B cell (primary cell): Measurements from ENCODE around the gene YJU2. TPM values are rescaled to one million over a fixed set of nuclear protein-coding genes. Genes with fewer than 3 reads are reported as not detected.
A peak's percentile ranks its signal among the peaks of the same experiment; 100 is the strongest.
"Not testable (repeated sequence)": the region's sequence is repeated elsewhere in the genome, so short reads cannot be mapped to it uniquely, and the experiment has no call there.

Experiments used
- ATAC-seq: fragments of 200-7000 bp; cut with Tn5 transposase; one replicate; pipeline ENCODE4 v1.10.0; 2021; ENCODE audit warnings: low read depth, mild to moderate bottlenecking, moderate number of reproducible peaks, moderate library complexity
- CTCF ChIA-PET: fragments of 350-600 bp; sonication (Branson Sonifier 250); formaldehyde crosslinking; loops from one replicate; lab custom pipeline; 2021; ENCODE audit warnings: antibody characterized with exemption, inconsistent platforms; lab: Charles Lee
- POLR2A ChIA-PET: fragments of 350-600 bp; sonication (Branson Sonifier 250); formaldehyde crosslinking; loops from one replicate; lab custom pipeline; 2021; ENCODE audit warnings: antibody characterized with exemption; lab: Charles Lee
- DNase-seq: peaks from one replicate; pipeline ENCODE4 v3.0.0; 2013
- H2AFZ ChIP-seq: 2 replicates; pipeline ENCODE4 v1.6.1; 2012; ENCODE audit warnings: mild to moderate bottlenecking, low read depth, low read length; ENCODE audit not compliant: insufficient read depth, poor library complexity, severe bottlenecking
- H3K27ac ChIP-seq, 2 donors: 1 replicate in 1 of 2; 2 replicates in 1 of 2; pipeline ENCODE4 v1.5.1; 2012 to 2013; ENCODE audit warnings: low read length in 2 of 2, mild to moderate bottlenecking in 2 of 2, moderate library complexity in 1 of 2
- H3K27me3 ChIP-seq, 4 experiments: fragments of 200-600 bp in 1 of 4; sonication (generic) in 1 of 4; replicated peaks in 1 of 4; 1 replicate in 2 of 4; 2 replicates in 2 of 4; pipeline versions ENCODE4 v1.6.1 to v1.7.0; 2013 to 2016; ENCODE audit warnings: low read length in 3 of 4, mild to moderate bottlenecking in 2 of 4, mixed read lengths in 1 of 4, moderate library complexity in 1 of 4; ENCODE audit not compliant: insufficient read depth in 4 of 4, control insufficient read depth in 3 of 4; ENCODE audit errors: control extremely low read depth in 1 of 4
- H3K36me3 ChIP-seq, 2 experiments: replicated peaks in 1 of 2; 1 replicate in 1 of 2; 2 replicates in 1 of 2; pipeline versions ENCODE4 v1.6.1 to v1.7.1; 2013; ENCODE audit warnings: low read length in 1 of 2; ENCODE audit not compliant: insufficient read depth in 2 of 2, control insufficient read depth in 1 of 2; ENCODE audit errors: control extremely low read depth in 1 of 2, extremely low read depth in 1 of 2
- H3K4me1 ChIP-seq, 2 donors: fragments of 200-600 bp in 1 of 2; sonication (generic) in 1 of 2; 1 replicate in 1 of 2; 2 replicates in 1 of 2; pipeline versions ENCODE4 v1.5.1 to v1.6.1; 2013 to 2017; ENCODE audit warnings: low read length in 2 of 2; ENCODE audit not compliant: control insufficient read depth in 2 of 2, insufficient read depth in 2 of 2
- H3K4me2 ChIP-seq: replicated peaks from 2 replicates; pipeline ENCODE3; 2012; ENCODE audit warnings: mild to moderate bottlenecking, low read depth, low read length; ENCODE audit not compliant: poor library complexity, severe bottlenecking
- H3K4me3 ChIP-seq, 5 experiments: fragments of 200-600 bp in 1 of 5; sonication (generic) in 1 of 5; 1 replicate in 3 of 5; 2 replicates in 2 of 5; pipeline versions ENCODE4 v1.5.1 to v1.7.0; 2011 to 2016; ENCODE audit warnings: low read length in 4 of 5, mild to moderate bottlenecking in 4 of 5, low read depth in 2 of 5, control low read depth in 1 of 5, moderate library complexity in 1 of 5; ENCODE audit not compliant: insufficient read depth in 1 of 5; ENCODE audit errors: control extremely low read depth in 1 of 5, extremely low read depth in 1 of 5
- H3K79me2 ChIP-seq: fragments of 200-600 bp; sonication (generic); one replicate; pipeline ENCODE4 v1.6.0; 2016; ENCODE audit warnings: low read length; ENCODE audit not compliant: control insufficient read depth, insufficient read depth
- H3K9ac ChIP-seq: fragments of 200-600 bp; sonication (generic); 2 replicates; pipeline ENCODE4 v1.6.1; 2017; ENCODE audit warnings: mild to moderate bottlenecking, low read length, moderate library complexity
- H3K9me3 ChIP-seq, 3 donors: one replicate each; pipeline versions ENCODE4 v1.6.1 to v1.7.1; 2013; ENCODE audit warnings: low read length in 2 of 3; ENCODE audit not compliant: control insufficient read depth in 2 of 3, insufficient read depth in 1 of 3; ENCODE audit errors: control extremely low read depth in 1 of 3
- H4K20me1 ChIP-seq: 2 replicates; pipeline ENCODE4 v1.6.0; 2012; ENCODE audit warnings: mild to moderate bottlenecking, low read length; ENCODE audit not compliant: insufficient read depth, control insufficient read depth, poor library complexity, severe bottlenecking
- H3K27ac Mint-ChIP-seq: one replicate; pipeline ENCODE4 v1.8.0; 2021; ENCODE audit warnings: mixed read lengths
- H3K27me3 Mint-ChIP-seq: one replicate; pipeline ENCODE4 v1.8.0; 2021; ENCODE audit warnings: mixed read lengths
- H3K4me1 Mint-ChIP-seq: one replicate; pipeline ENCODE4 v1.8.0; 2021; ENCODE audit warnings: mixed read lengths
- H3K4me3 Mint-ChIP-seq: one replicate; pipeline ENCODE4 v1.8.0; 2021; ENCODE audit warnings: mixed read lengths
- H3K9me3 Mint-ChIP-seq: one replicate; pipeline ENCODE4 v1.8.0; 2022; ENCODE audit warnings: mixed read lengths; ENCODE audit not compliant: insufficient read depth
- CTCF ChIP-seq: fragments of 200-600 bp; IDR thresholded peaks from one replicate; pipeline ENCODE4 v1.8.0; 2022; ENCODE audit warnings: antibody characterized with exemption, mild to moderate bottlenecking
- EZH2 ChIP-seq: IDR thresholded peaks from 2 replicates; pipeline ENCODE4 v1.6.1; 2012; ENCODE audit warnings: borderline replicate concordance, low read depth, mild to moderate bottlenecking, moderate library complexity, low read length; ENCODE audit not compliant: insufficient read depth, poor library complexity, severe bottlenecking
- WGBS: methylation state at CpG from one replicate; pipeline ENCODE4 v1.1.5; 2013; ENCODE audit warnings: missing lambda C conversion rate; ENCODE audit not compliant: insufficient coverage; 5-methylcytosine and 5-hydroxymethylcytosine counted together
- intact Hi-C: fragments of 100-400 bp; cut with micrococcal nuclease; formaldehyde crosslinking; loops from one replicate; pipeline ENCODE4 v1.10.0; 2022
- polyA plus RNA-seq: library from polyadenylated mRNA; depleted of rRNA; stranded (reverse); fragments of >200 nt; gene quantifications from 2 replicates; pipeline ENCODE4 v1.2.3, GENCODE V29; 2012
- total RNA-seq, 2 donors: library from RNA; stranded (reverse); fragments of 120-200 nt in 1 of 2; gene quantifications; 1 replicate in 1 of 2; 2 replicates in 1 of 2; pipeline versions ENCODE4 v1.2.3 to v1.2.4, GENCODE V29; 2013 to 2022

YJU2 gene
- total and polyA plus RNA-seq, 2 donors (not counting 1 experiment from before 2014, with no cell fraction given): 40.3 to 45.7 TPM

- no peaks in the 10 kb centered on the region for H3K27me3 Mint-ChIP-seq
- Histone ChIP-seq H3K36me3 (peaks cover 0 to 46% of the 10 kb centered on the region in 2 experiments), H3K4me2 (no peak overlapping the region), H3K4me1 (peaks cover 0 to 11% of the 10 kb centered on the region in 2 donors), H3K9ac (no peak overlapping the region), H4K20me1 (peaks cover 9% of the 10 kb centered on the region), H3K27ac (no peak overlapping the region), H3K4me3 (no peak overlapping the region), H2AFZ (no peak overlapping the region), H3K9me3 (peaks cover 0 to 6% (median 0%) of the 10 kb centered on the region in 3 donors), H3K27me3 (no peaks in the 10 kb centered on the region), H3K79me2 (no peaks in the 10 kb centered on the region)
- TF ChIP-seq CTCF (no peak), EZH2 (no peak)
- ChIA-PET CTCF (interaction anchor here (0.9 to 8.1 kb wide), 4 partner anchors 8 to 256 kb away, joined by 3 to 89 read pairs (median 20); no protein-coding TSS in a partner anchor), POLR2A (no interaction called here)
- no peak overlapping the region for H3K4me3 Mint-ChIP-seq
- intact Hi-C loops: no loop called here
- DNase-seq (no peak), ATAC-seq (no peak)
- no peak overlapping the region for H3K27ac Mint-ChIP-seq
- WGBS: 89% methylated on average over 9 of the region's 13 CpGs
- peaks cover 12% of the 10 kb centered on the region for H3K4me1 Mint-ChIP-seq
- no peaks in the 10 kb centered on the region for H3K9me3 Mint-ChIP-seq
Measured at GRCh38 chr19:4268816-4269430, 22.0 kb downstream of the YJU2 start.

GRCh38 chr19:4272894-4273293 lies 26.0 kb downstream of the YJU2 start:
- no peaks in the 10 kb centered on the region for H3K9me3 Mint-ChIP-seq
- no peak for ATAC-seq
- H3K27me3 Mint-ChIP-seq: no peaks in the 10 kb centered on the region
- H3K4me3 Mint-ChIP-seq: no peak overlapping the region
- peaks cover 0 to 24% of the 10 kb centered on the region in 2 experiments for H3K36me3 ChIP-seq
- ChIA-PET POLR2A (no interaction called here), CTCF (interaction anchor here (0.6 to 8.1 kb wide), 2 partner anchors 252 to 788 kb away, joined by 3 to 89 read pairs; no protein-coding TSS in a partner anchor)
- no peaks in the 10 kb centered on the region for H3K4me1 ChIP-seq
- no peak overlapping the region for H3K4me2 ChIP-seq
- DNase-seq: peak; percentile 17
- intact Hi-C loops: no loop called here
- no peak overlapping the region for H2AFZ ChIP-seq
- no peak overlapping the region for H3K9ac ChIP-seq
- H4K20me1 ChIP-seq: no peaks in the 10 kb centered on the region
- 100% methylated on average over 2 of the region's 10 CpGs for WGBS
- H3K27ac Mint-ChIP-seq: no peak overlapping the region
- peaks cover 0 to 2% (median 0%) of the 10 kb centered on the region in 4 experiments for H3K27me3 ChIP-seq
- no peak overlapping the region for H3K27ac ChIP-seq
- no peak for TF ChIP-seq CTCF
- TF ChIP-seq EZH2: no peak
- no peaks in the 10 kb centered on the region for H3K4me1 Mint-ChIP-seq
- H3K79me2 ChIP-seq: no peaks in the 10 kb centered on the region
- H3K4me3 ChIP-seq: no peak overlapping the region
- peaks cover 0 to 6% (median 0%) of the 10 kb centered on the region in 3 donors for H3K9me3 ChIP-seq

- 90% methylated on average over 6 of the region's 6 CpGs for WGBS
Measured at GRCh38 chr19:4274321-4274686, 27.4 kb downstream of the YJU2 start.

More at GRCh38 chr19:4274321-4274686, 27.4 kb downstream of the YJU2 start:
- H3K4me1 ChIP-seq, H3K9ac ChIP-seq, H3K9me3 Mint-ChIP-seq, H4K20me1 ChIP-seq, H2AFZ ChIP-seq, intact Hi-C loops, H3K4me1 Mint-ChIP-seq, ATAC-seq, H3K4me2 ChIP-seq, H3K4me3 ChIP-seq, H3K27me3 Mint-ChIP-seq, H3K27ac Mint-ChIP-seq, DNase-seq, H3K27ac ChIP-seq, H3K79me2 ChIP-seq, H3K9me3 ChIP-seq, H3K27me3 ChIP-seq, H3K4me3 Mint-ChIP-seq: not testable (repeated sequence)
- peaks cover 0 to 10% of the 10 kb centered on the region in 2 experiments for H3K36me3 ChIP-seq
- POLR2A ChIA-PET: interaction anchor here (0.6 kb wide), 1 partner anchor 39 kb away, joined by 6 read pairs; no protein-coding TSS in a partner anchor
- CTCF ChIA-PET: interaction anchor here (0.7 kb wide), 2 partner anchors 444 to 512 kb away, joined by 3 to 4 read pairs; no protein-coding TSS in a partner anchor
